ENCODE data around the gene ADAM21. TPM values are rescaled to one million over a fixed set of nuclear protein-coding genes. Genes with fewer than 3 reads are reported as not detected.
"Not testable (repeated sequence)": the region's sequence is repeated elsewhere in the genome, so short reads cannot be mapped to it uniquely, and the experiment has no call there.

ADAM21 gene
- total RNA-seq, 1 experiment from 2014 or later, result not detected

GRCh38 chr14:70425354-70425753 is 26.6 kb upstream of the ADAM21 start:
- ChIA-PET CTCF (no interaction called here), POLR2A (no interaction called here)
- no peak for DNase-seq (ENCODE audit: low spot score)
- Mint-ChIP-seq H3K36me3 (peaks cover 29% of the 10 kb centered on the region), H3K4me3 (no peak overlapping the region), H3K9me3 (peaks cover 52% of the 10 kb centered on the region), H3K4me1 (no peaks in the 10 kb centered on the region), H3K27me3 (ENCODE audit: low read depth) (peaks cover 14% of the 10 kb centered on the region), H3K27ac (no peak overlapping the region)
- ATAC-seq, result no peak
- TF ChIP-seq, protein P1, sequence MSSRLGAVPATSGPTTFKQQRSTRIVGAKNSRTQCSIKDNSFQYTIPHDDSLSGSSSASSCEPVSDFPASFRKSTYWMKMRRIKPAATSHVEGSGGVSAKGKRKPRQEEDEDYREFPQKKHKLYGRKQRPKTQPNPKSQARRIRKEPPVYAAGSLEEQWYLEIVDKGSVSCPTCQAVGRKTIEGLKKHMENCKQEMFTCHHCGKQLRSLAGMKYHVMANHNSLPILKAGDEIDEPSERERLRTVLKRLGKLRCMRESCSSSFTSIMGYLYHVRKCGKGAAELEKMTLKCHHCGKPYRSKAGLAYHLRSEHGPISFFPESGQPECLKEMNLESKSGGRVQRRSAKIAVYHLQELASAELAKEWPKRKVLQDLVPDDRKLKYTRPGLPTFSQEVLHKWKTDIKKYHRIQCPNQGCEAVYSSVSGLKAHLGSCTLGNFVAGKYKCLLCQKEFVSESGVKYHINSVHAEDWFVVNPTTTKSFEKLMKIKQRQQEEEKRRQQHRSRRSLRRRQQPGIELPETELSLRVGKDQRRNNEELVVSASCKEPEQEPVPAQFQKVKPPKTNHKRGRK (CRISPR knock-in tag; IDR thresholded peaks at IDR 0.05; ENCODE audit: borderline replicate concordance), result no peak
- TF ChIP-seq GTF2I (CRISPR knock-in tag; conservative IDR thresholded peaks at IDR 0.05) (no peak), ZNF219 (CRISPR knock-in tag; IDR thresholded peaks at IDR 0.05; ENCODE audit: borderline replicate concordance) (no peak)

- H3K27ac Mint-ChIP-seq; POLR2A ChIA-PET; ATAC-seq; H3K4me3 Mint-ChIP-seq; H3K4me1 Mint-ChIP-seq; CTCF ChIA-PET; DNase-seq (ENCODE audit: low spot score): not testable (repeated sequence)
- H3K36me3 Mint-ChIP-seq, result peaks cover 38% of the 10 kb centered on the region
- peaks cover 63% of the 10 kb centered on the region for H3K9me3 Mint-ChIP-seq
- peaks cover 24% of the 10 kb centered on the region for H3K27me3 Mint-ChIP-seq (ENCODE audit: low read depth)
These were observed 25.4 kb upstream of the ADAM21 start for GRCh38 chr14:70426555-70426954.

- Mint-ChIP-seq H3K4me3 (no peak overlapping the region), H3K27me3 (ENCODE audit: low read depth) (peaks cover 11% of the 10 kb centered on the region), H3K4me1 (no peaks in the 10 kb centered on the region), H3K36me3 (peaks cover 44% of the 10 kb centered on the region), H3K27ac (no peak overlapping the region), H3K9me3 (peaks cover 93% of the 10 kb centered on the region)
- POLR2A ChIA-PET, result no interaction called here
- no peak for ATAC-seq
- CTCF ChIA-PET, result no interaction called here
- DNase-seq (ENCODE audit: low spot score), result no peak
- TF ChIP-seq ZNF138 (CRISPR knock-in tag; conservative IDR thresholded peaks at IDR 0.05) (no peak), ZNF423 (CRISPR knock-in tag; IDR thresholded peaks at IDR 0.05) (no peak), CREB1 (CRISPR knock-in tag; IDR thresholded peaks at IDR 0.05) (no peak), NFYB (CRISPR knock-in tag; conservative IDR thresholded peaks at IDR 0.05; ENCODE audit: low read depth) (no peak), ZNF281 (CRISPR knock-in tag; IDR thresholded peaks at IDR 0.05) (no peak)
- TF ChIP-seq, protein P2, sequence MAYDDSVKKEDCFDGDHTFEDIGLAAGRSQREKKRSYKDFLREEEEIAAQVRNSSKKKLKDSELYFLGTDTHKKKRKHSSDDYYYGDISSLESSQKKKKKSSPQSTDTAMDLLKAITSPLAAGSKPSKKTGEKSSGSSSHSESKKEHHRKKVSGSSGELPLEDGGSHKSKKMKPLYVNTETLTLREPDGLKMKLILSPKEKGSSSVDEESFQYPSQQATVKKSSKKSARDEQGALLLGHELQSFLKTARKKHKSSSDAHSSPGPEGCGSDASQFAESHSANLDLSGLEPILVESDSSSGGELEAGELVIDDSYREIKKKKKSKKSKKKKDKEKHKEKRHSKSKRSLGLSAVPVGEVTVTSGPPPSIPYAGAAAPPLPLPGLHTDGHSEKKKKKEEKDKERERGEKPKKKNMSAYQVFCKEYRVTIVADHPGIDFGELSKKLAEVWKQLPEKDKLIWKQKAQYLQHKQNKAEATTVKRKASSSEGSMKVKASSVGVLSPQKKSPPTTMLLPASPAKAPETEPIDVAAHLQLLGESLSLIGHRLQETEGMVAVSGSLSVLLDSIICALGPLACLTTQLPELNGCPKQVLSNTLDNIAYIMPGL (CRISPR knock-in tag; IDR thresholded peaks at IDR 0.05), result no peak
- TF ChIP-seq, protein P3, sequence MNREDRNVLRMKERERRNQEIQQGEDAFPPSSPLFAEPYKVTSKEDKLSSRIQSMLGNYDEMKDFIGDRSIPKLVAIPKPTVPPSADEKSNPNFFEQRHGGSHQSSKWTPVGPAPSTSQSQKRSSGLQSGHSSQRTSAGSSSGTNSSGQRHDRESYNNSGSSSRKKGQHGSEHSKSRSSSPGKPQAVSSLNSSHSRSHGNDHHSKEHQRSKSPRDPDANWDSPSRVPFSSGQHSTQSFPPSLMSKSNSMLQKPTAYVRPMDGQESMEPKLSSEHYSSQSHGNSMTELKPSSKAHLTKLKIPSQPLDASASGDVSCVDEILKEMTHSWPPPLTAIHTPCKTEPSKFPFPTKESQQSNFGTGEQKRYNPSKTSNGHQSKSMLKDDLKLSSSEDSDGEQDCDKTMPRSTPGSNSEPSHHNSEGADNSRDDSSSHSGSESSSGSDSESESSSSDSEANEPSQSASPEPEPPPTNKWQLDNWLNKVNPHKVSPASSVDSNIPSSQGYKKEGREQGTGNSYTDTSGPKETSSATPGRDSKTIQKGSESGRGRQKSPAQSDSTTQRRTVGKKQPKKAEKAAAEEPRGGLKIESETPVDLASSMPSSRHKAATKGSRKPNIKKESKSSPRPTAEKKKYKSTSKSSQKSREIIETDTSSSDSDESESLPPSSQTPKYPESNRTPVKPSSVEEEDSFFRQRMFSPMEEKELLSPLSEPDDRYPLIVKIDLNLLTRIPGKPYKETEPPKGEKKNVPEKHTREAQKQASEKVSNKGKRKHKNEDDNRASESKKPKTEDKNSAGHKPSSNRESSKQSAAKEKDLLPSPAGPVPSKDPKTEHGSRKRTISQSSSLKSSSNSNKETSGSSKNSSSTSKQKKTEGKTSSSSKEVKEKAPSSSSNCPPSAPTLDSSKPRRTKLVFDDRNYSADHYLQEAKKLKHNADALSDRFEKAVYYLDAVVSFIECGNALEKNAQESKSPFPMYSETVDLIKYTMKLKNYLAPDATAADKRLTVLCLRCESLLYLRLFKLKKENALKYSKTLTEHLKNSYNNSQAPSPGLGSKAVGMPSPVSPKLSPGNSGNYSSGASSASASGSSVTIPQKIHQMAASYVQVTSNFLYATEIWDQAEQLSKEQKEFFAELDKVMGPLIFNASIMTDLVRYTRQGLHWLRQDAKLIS (CRISPR knock-in tag; IDR thresholded peaks at IDR 0.05; ENCODE audit: borderline replicate concordance), result no peak
These were observed 15.1 kb upstream of the ADAM21 start for GRCh38 chr14:70436867-70437266.

Measured in WTC11 (cell line).